Body of pancreas (tissue), 4 donors: ENCODE data around the gene TCHHL1. TPM values are rescaled to one million over a fixed set of nuclear protein-coding genes. Genes with fewer than 3 reads are reported as not detected.

ENCODE experiments used
- ATAC-seq: fragments of 150-250 bp; one replicate; pipeline ENCODE4 v1.9.1; 2016
- DNase-seq, 4 donors: peaks; one replicate each; pipeline ENCODE4 v3.0.0-alpha.2; 2019
- H3K27ac ChIP-seq, 4 donors: fragments of 200-600 bp; sonication (generic); 1 replicate in 3 of 4; 2 replicates in 1 of 4; pipeline versions ENCODE4 v1.5.1 to v1.6.1; 2016 to 2019; ENCODE audit warnings: mild to moderate bottlenecking in 1 of 4, mixed read lengths in 1 of 4, moderate library complexity in 1 of 4
- H3K27me3 ChIP-seq, 2 donors: fragments of 200-600 bp; sonication (generic); one replicate each; pipeline ENCODE4 v1.6.0; 2016; ENCODE audit warnings: mild to moderate bottlenecking in 1 of 2
- H3K36me3 ChIP-seq, 2 donors: fragments of 200-600 bp; sonication (generic); replicated peaks in 1 of 2; 2 replicates each; pipeline ENCODE4 v1.5.1; 2016; ENCODE audit warnings: low read depth in 2 of 2; ENCODE audit not compliant: insufficient read depth in 1 of 2
- H3K4me1 ChIP-seq: fragments of 200-600 bp; sonication (generic); one replicate; pipeline ENCODE4 v1.6.0; 2016
- H3K4me3 ChIP-seq, 2 donors: fragments of 200-600 bp; sonication (generic); 1 replicate in 1 of 2; 2 replicates in 1 of 2; pipeline ENCODE4 v1.5.1; 2016 to 2019
- H3K9me3 ChIP-seq, 3 donors: fragments of 200-600 bp; sonication (generic); 1 replicate in 2 of 3; 2 replicates in 1 of 3; pipeline ENCODE4 v1.5.1; 2016
- POLR2A ChIP-seq, 3 donors: fragments of 450-650 bp; IDR thresholded peaks; one replicate each; pipeline ENCODE4 v1.6.1; 2016; ENCODE audit warnings: antibody characterized with exemption in 3 of 3, mild to moderate bottlenecking in 2 of 3
- WGBS, 2 donors: methylation state at CpG; one replicate each; pipeline ENCODE4 v1.1.5; 2017; 5-methylcytosine and 5-hydroxymethylcytosine counted together
- intact Hi-C: fragments of 100-400 bp; cut with DNase I; formaldehyde crosslinking; loops from one replicate; pipeline ENCODE4 v1.15.1; 2023
- total RNA-seq, 2 donors: library from RNA; depleted of rRNA; stranded (reverse); fragments of >200 nt; gene quantifications; one replicate each; pipeline ENCODE4 v1.1.0, GENCODE V29; 2016
- TF ChIP-seq, protein P1 (sequence below), 7 experiments: fragments of 450-650 bp in 4 of 7; fragments of 200-600 bp in 3 of 7; sonication (generic) in 3 of 7; IDR thresholded peaks; one replicate each; pipeline ENCODE4 v1.5.1; 2016 to 2019; ENCODE audit warnings: antibody characterized with exemption in 7 of 7

Gene TCHHL1
- total RNA-seq, 2 donors from 2014 or later: not detected

DNA sequence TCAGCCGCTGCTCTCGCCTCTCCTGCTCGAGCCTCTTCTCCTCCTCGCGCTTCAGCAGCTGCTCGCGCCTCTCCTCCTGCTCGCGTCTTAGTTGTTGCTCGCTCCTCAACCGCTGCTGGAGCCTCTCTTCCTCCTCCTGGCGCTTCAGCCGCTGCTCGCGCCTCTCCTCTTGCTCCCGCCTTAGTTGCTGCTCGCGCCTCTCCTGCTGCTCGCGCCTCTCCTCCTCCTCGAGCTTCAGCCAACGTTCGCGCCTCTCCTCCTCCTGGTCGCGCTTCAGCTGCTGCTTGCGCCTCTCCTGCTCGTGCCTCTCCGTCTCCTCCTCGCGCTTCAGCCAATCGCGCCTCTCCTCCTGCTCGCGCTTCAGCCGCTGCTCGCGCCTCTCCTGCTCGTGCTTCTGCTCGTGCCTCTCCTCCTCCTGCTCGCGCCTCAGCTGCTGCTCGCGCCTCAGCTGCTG is 22.7 kb upstream of the TCHHL1 start:
- H3K36me3 ChIP-seq: no peaks in the 10 kb centered on the region
- H3K27ac ChIP-seq: no peak overlapping the region
- peak overlapping the region in 1 of 2 donors; percentile 10 for H3K4me3 ChIP-seq
- peaks cover 54% of the 10 kb centered on the region for H3K4me1 ChIP-seq
- peaks cover 0 to 16% (median 0%) of the 10 kb centered on the region in 3 donors for H3K9me3 ChIP-seq
- intact Hi-C loops: no loop called here
- ATAC-seq: no peak
- TF ChIP-seq, protein P1, sequence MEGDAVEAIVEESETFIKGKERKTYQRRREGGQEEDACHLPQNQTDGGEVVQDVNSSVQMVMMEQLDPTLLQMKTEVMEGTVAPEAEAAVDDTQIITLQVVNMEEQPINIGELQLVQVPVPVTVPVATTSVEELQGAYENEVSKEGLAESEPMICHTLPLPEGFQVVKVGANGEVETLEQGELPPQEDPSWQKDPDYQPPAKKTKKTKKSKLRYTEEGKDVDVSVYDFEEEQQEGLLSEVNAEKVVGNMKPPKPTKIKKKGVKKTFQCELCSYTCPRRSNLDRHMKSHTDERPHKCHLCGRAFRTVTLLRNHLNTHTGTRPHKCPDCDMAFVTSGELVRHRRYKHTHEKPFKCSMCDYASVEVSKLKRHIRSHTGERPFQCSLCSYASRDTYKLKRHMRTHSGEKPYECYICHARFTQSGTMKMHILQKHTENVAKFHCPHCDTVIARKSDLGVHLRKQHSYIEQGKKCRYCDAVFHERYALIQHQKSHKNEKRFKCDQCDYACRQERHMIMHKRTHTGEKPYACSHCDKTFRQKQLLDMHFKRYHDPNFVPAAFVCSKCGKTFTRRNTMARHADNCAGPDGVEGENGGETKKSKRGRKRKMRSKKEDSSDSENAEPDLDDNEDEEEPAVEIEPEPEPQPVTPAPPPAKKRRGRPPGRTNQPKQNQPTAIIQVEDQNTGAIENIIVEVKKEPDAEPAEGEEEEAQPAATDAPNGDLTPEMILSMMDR (IDR thresholded peaks at IDR 0.05): no peak
- TF ChIP-seq POLR2A (IDR thresholded peaks at IDR 0.05): no peak
- peak in 2 of 4 donors; percentile 3 to 10 for DNase-seq
- 1% methylated on average over 44 of the region's 44 CpGs for WGBS, 2 donors
- peaks cover 0 to 63% of the 10 kb centered on the region in 2 donors for H3K27me3 ChIP-seq

DNA sequence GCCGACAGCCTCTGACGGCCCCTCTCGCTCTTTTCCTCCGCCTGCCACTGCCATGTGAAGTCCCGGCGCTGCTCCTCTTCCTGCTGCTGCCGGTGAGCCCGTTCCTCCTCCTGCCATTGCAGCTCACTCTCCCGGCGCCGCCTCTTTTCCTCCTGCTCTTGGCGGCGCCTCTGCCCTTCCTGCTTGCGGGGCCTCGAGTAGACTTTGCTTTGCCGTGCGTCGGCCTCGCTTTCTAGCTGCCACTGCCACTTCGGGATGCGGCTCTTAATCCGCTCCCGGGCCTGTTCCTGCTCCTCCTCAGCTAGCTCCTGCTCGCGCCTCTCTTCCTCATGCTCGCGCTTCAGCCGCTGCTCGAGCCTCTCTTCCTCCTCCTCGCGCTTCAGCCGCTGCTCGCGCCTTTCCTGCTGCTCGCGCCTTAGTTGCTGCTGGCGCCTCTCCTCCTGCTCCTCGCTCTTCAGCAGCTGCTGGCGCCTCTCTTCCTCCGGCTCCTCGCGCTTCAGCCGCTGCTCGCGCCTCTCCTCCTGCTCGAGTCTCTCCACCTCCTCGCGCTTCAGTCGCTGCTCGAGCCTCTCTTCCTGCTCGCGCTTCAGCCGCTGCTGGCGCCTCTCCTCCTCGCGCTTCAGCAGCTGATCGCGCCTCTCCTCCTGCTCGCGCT is 22.1 kb upstream of the TCHHL1 start:
- intact Hi-C loops: no loop called here
- H3K9me3 ChIP-seq: peaks cover 0 to 16% (median 0%) of the 10 kb centered on the region in 3 donors
- no peaks in the 10 kb centered on the region for H3K36me3 ChIP-seq
- WGBS, 2 donors: 0 to 1% methylated on average over 57 to 60 of the region's 60 CpGs
- peak overlapping the region in 1 of 2 donors; percentile 10 for H3K4me3 ChIP-seq
- ATAC-seq (peak; percentile 38), DNase-seq (peak; percentile 7 to 24 (median 18))
- H3K4me1 ChIP-seq: peaks cover 54% of the 10 kb centered on the region
- H3K27me3 ChIP-seq: peaks cover 0 to 66% of the 10 kb centered on the region in 2 donors
- no peak overlapping the region for H3K27ac ChIP-seq
- TF ChIP-seq, protein P1 (IDR thresholded peaks at IDR 0.05): no peak
- TF ChIP-seq POLR2A (IDR thresholded peaks at IDR 0.05): no peak

GRCh38 chr1:152110365-152110859 is 21.5 kb upstream of the TCHHL1 start:
- intact Hi-C loops: no loop called here
- Histone ChIP-seq H3K9me3 (peaks cover 0 to 16% (median 0%) of the 10 kb centered on the region in 3 donors), H3K4me3 (peak overlapping the region in 1 of 2 donors; percentile 1), H3K4me1 (peaks cover 54% of the 10 kb centered on the region), H3K27ac (no peak overlapping the region), H3K36me3 (no peaks in the 10 kb centered on the region), H3K27me3 (peaks cover 0 to 66% of the 10 kb centered on the region in 2 donors)
- 1 to 3% methylated on average over 31 of the region's 31 CpGs for WGBS, 2 donors
- ATAC-seq (peak; percentile 24), DNase-seq (peak; percentile 7 to 31 (median 16))
- TF ChIP-seq, protein P1 (IDR thresholded peaks at IDR 0.05): no peak
- TF ChIP-seq POLR2A (IDR thresholded peaks at IDR 0.05): no peak

GRCh38 chr1:152109998-152110294 is 21.1 kb upstream of the TCHHL1 start:
- TF ChIP-seq, protein P1 (IDR thresholded peaks at IDR 0.05): no peak
- no peak for TF ChIP-seq POLR2A (IDR thresholded peaks at IDR 0.05)
- Histone ChIP-seq H3K36me3 (no peaks in the 10 kb centered on the region), H3K27me3 (peaks cover 0 to 66% of the 10 kb centered on the region in 2 donors), H3K9me3 (peaks cover 0 to 16% (median 0%) of the 10 kb centered on the region in 3 donors), H3K4me3 (peak overlapping the region in 1 of 2 donors; percentile 1), H3K27ac (no peak overlapping the region), H3K4me1 (peaks cover 54% of the 10 kb centered on the region)
- DNase-seq (no peak), ATAC-seq (no peak)
- intact Hi-C loops: no loop called here
- WGBS, 2 donors: 5 to 6% methylated on average over 15 of the region's 15 CpGs
